Neuronal stem cell (in vitro differentiated cells): ENCODE measurements around the gene UTY.

Source experiments
- DNase-seq: peaks from one replicate; pipeline ENCODE4 v3.0.0-alpha.2; 2013; ENCODE audit warnings: low spot score
- H2AFZ ChIP-seq: one replicate; pipeline ENCODE4 v1.6.1; 2013; ENCODE audit warnings: mild to moderate bottlenecking, low read length, inconsistent platforms
- H2AK5ac ChIP-seq: 2 replicates; pipeline ENCODE4 v1.6.1; 2013; ENCODE audit warnings: low read depth, mild to moderate bottlenecking, inconsistent platforms, low read length, moderate library complexity, mixed read lengths
- H2BK120ac ChIP-seq: 2 replicates; pipeline ENCODE4 v1.6.1; 2013; ENCODE audit warnings: low read depth, mild to moderate bottlenecking, inconsistent platforms, low read length, moderate library complexity, mixed read lengths
- H2BK12ac ChIP-seq: one replicate; pipeline ENCODE4 v1.6.1; 2013; ENCODE audit warnings: low read length, inconsistent platforms
- H2BK15ac ChIP-seq: 2 replicates; pipeline ENCODE4 v1.6.1; 2013; ENCODE audit warnings: mild to moderate bottlenecking, low read length, inconsistent platforms, mixed read lengths
- H2BK5ac ChIP-seq: one replicate; pipeline ENCODE4 v1.6.1; 2013; ENCODE audit warnings: inconsistent platforms, mild to moderate bottlenecking, low read length, moderate library complexity
- H3K14ac ChIP-seq: one replicate; pipeline ENCODE4 v1.6.1; 2013; ENCODE audit warnings: low read length, inconsistent platforms
- H3K18ac ChIP-seq: 2 replicates; pipeline ENCODE4 v1.6.1; 2013; ENCODE audit warnings: low read length, inconsistent platforms
- H3K23ac ChIP-seq: 2 replicates; pipeline ENCODE4 v1.6.1; 2013; ENCODE audit warnings: low read depth, mild to moderate bottlenecking, mixed read lengths, low read length, inconsistent platforms; ENCODE audit not compliant: poor library complexity
- H3K27ac ChIP-seq: replicated peaks from 3 replicates; pipeline ENCODE4 v1.5.1; 2013; ENCODE audit warnings: low read length, inconsistent platforms
- H3K27me3 ChIP-seq, 3 experiments: 2 replicates each; pipeline ENCODE4 v1.6.1; 2013; ENCODE audit warnings: low read length in 3 of 3, mild to moderate bottlenecking in 2 of 3, inconsistent platforms in 1 of 3, low read depth in 1 of 3, mixed read lengths in 1 of 3, moderate library complexity in 1 of 3; ENCODE audit not compliant: control insufficient read depth in 3 of 3, insufficient read depth in 3 of 3
- H3K36me3 ChIP-seq, 2 donors: replicated peaks in 1 of 2; 2 replicates each; pipeline ENCODE4 v1.6.1; 2013; ENCODE audit warnings: low read length in 2 of 2; ENCODE audit not compliant: control insufficient read depth in 2 of 2, insufficient read depth in 2 of 2
- H3K4ac ChIP-seq: 2 replicates; pipeline ENCODE4 v1.6.1; 2013; ENCODE audit warnings: inconsistent platforms, mild to moderate bottlenecking, low read length, moderate library complexity
- H3K4me1 ChIP-seq, 2 donors: 1 replicate in 1 of 2; 2 replicates in 1 of 2; pipeline ENCODE4 v1.6.1; 2013; ENCODE audit warnings: low read length in 2 of 2, low read depth in 1 of 2; ENCODE audit not compliant: control insufficient read depth in 2 of 2, insufficient read depth in 1 of 2
- H3K4me2 ChIP-seq: one replicate; pipeline ENCODE4 v1.6.1; 2013; ENCODE audit warnings: mild to moderate bottlenecking, low read length, inconsistent platforms; ENCODE audit not compliant: insufficient read depth, poor library complexity, severe bottlenecking
- H3K4me3 ChIP-seq, 2 donors: 2 replicates each; pipeline ENCODE4 v1.5.1; 2013; ENCODE audit warnings: low read length in 2 of 2, mild to moderate bottlenecking in 2 of 2, inconsistent platforms in 1 of 2, moderate library complexity in 1 of 2
- H3K79me1 ChIP-seq: one replicate; pipeline ENCODE4 v1.6.1; 2013; ENCODE audit warnings: low read depth, mild to moderate bottlenecking, inconsistent platforms, low read length, moderate library complexity
- H3K9ac ChIP-seq: one replicate; pipeline ENCODE4 v1.6.1; 2013; ENCODE audit warnings: mild to moderate bottlenecking, low read depth, low read length, inconsistent platforms; ENCODE audit not compliant: poor library complexity
- H3K9me3 ChIP-seq, 2 donors: replicated peaks in 1 of 2; 2 replicates each; pipeline versions ENCODE3 to v1.6.1; 2013; ENCODE audit warnings: low read length in 2 of 2, mild to moderate bottlenecking in 2 of 2, inconsistent platforms in 1 of 2, low read depth in 1 of 2, mixed read lengths in 1 of 2, moderate library complexity in 1 of 2; ENCODE audit not compliant: control insufficient read depth in 2 of 2, insufficient read depth in 1 of 2
- H4K8ac ChIP-seq: one replicate; pipeline ENCODE4 v1.6.1; 2013; ENCODE audit warnings: low read depth, mild to moderate bottlenecking, inconsistent platforms, low read length, moderate library complexity
- H4K91ac ChIP-seq: one replicate; pipeline ENCODE4 v1.6.1; 2013; ENCODE audit warnings: low read length, low read depth, mild to moderate bottlenecking, inconsistent platforms; ENCODE audit not compliant: poor library complexity
- WGBS, 2 donors: extraction: QIAGEN DNeasy Blood & Tissue Kit; methylation state at CpG; one replicate each; pipeline ENCODE4 v1.1.7; 2013; ENCODE audit warnings: missing lambda C conversion rate in 2 of 2, mixed read lengths in 1 of 2; ENCODE audit not compliant: insufficient read length in 2 of 2, insufficient replicate concordance in 1 of 2; ENCODE audit errors: extremely low coverage in 2 of 2; 5-methylcytosine and 5-hydroxymethylcytosine counted together

Gene UTY

DNA sequence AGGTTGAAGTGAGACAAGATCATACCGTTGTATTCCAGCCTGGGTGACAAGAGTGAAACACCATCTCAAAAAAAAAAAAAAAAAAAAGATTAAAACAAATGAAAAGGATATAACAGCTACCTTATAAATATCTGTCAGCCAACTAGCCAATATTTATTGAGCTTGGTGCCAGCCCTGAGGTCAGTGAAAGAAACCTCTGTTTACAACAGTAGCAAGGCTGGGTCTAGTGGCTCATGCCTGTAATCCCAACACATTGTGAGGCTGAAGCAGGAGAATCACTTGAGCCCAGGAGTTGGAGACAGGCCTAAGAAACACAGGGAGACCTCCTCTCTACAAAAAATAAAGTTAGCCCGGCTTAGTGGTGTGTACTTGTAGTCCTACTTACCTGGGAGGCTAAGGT is 12.6 kb upstream of the UTY start:
- no peak overlapping the region for H3K9ac ChIP-seq
- no peak overlapping the region for H2AK5ac ChIP-seq
- no peaks in the 10 kb centered on the region for H3K4me1 ChIP-seq
- H2BK15ac ChIP-seq: no peak overlapping the region
- no peak overlapping the region for H2AFZ ChIP-seq
- WGBS, 2 donors: no CpG with 5 or more reads among the region's 2 CpGs
- H2BK120ac ChIP-seq: no peak overlapping the region
- no peak overlapping the region for H2BK5ac ChIP-seq
- no peak overlapping the region for H3K4me2 ChIP-seq
- H3K9me3 ChIP-seq: no peaks in the 10 kb centered on the region
- no peak overlapping the region for H3K27ac ChIP-seq
- DNase-seq: no peak
- H3K18ac ChIP-seq: no peak overlapping the region
- H3K36me3 ChIP-seq: no peaks in the 10 kb centered on the region
- H3K14ac ChIP-seq: no peak overlapping the region
- H3K79me1 ChIP-seq: no peaks in the 10 kb centered on the region
- no peak overlapping the region for H2BK12ac ChIP-seq
- H4K91ac ChIP-seq: no peak overlapping the region
- H3K23ac ChIP-seq: no peak overlapping the region
- no peak overlapping the region for H4K8ac ChIP-seq
- H3K4me3 ChIP-seq: no peak overlapping the region
- no peaks in the 10 kb centered on the region for H3K27me3 ChIP-seq
- no peak overlapping the region for H3K4ac ChIP-seq

DNA sequence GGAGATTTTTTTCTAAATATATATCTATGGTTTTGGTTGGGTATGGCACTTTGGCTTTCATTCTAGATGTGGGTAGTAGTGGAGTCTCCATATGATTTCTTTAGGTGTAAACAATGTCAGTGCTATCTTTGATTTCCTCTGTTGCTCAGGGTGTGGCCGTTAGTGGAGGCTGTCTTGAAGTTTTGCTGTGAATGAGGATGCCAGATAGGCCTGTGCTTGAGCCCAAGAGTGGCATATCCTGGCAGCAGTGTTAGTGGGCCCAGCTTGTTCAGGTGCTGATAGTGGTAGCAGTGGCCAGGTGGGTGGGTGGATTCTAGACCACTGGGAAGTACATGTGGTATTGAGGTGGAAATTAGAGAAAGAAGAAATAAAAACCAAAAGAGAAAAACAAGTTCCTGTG is 8.9 kb upstream of the UTY start:
- no peak overlapping the region for H4K8ac ChIP-seq
- H2BK5ac ChIP-seq: no peak overlapping the region
- no peak for DNase-seq
- no peaks in the 10 kb centered on the region for H3K79me1 ChIP-seq
- no peak overlapping the region for H3K9ac ChIP-seq
- H2BK120ac ChIP-seq: no peak overlapping the region
- no peak overlapping the region for H2BK15ac ChIP-seq
- H3K14ac ChIP-seq: no peak overlapping the region
- H3K4ac ChIP-seq: no peak overlapping the region
- H3K9me3 ChIP-seq: no peaks in the 10 kb centered on the region
- no peak overlapping the region for H4K91ac ChIP-seq
- no peak overlapping the region for H3K23ac ChIP-seq
- H3K27ac ChIP-seq: no peak overlapping the region
- no peak overlapping the region for H3K4me2 ChIP-seq
- H2AK5ac ChIP-seq: no peak overlapping the region
- no peak overlapping the region for H3K18ac ChIP-seq
- no peak overlapping the region for H3K4me3 ChIP-seq
- H2AFZ ChIP-seq: no peak overlapping the region
- no peaks in the 10 kb centered on the region for H3K27me3 ChIP-seq
- no peaks in the 10 kb centered on the region for H3K36me3 ChIP-seq
- H2BK12ac ChIP-seq: no peak overlapping the region
- WGBS, 2 donors: no CpG with 5 or more reads among the region's 1 CpG
- H3K4me1 ChIP-seq: no peaks in the 10 kb centered on the region

DNA sequence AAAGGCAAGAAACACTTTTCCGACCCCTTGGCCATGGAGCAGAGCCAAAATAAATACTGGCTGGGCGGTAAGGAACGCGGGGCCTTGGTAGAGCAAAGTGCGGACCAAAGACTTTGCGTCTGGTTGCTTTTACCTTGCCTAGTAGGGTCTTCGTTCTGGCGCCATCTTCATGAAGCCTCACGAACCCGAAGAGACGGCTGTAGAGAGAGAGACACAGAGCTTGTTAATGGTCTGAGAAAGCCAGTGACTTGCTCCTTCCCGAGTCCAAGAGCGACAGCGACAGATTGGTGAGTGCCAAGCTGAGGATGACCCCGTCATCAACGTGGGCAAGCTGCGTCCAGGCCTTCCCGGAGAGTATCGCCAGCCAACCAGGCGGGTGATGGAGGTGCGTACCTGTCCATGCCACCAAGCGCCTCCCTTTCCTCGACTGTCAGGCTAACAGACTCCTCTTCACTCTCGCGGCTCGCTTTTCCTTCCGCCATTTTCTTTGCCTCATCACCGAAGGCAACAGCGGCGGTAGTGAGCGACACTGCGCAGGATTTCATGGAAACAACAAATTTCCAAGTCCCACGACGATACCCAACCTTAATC is 617 bp downstream of the UTY start:
- H3K27me3 ChIP-seq: no peaks in the 10 kb centered on the region
- no peak overlapping the region for H4K8ac ChIP-seq
- peak overlapping the region; percentile 78 for H3K27ac ChIP-seq
- no peak overlapping the region for H2BK12ac ChIP-seq
- no peak overlapping the region for H2BK15ac ChIP-seq
- peak; percentile 27 for DNase-seq
- no peak overlapping the region for H2AK5ac ChIP-seq
- no peaks in the 10 kb centered on the region for H3K79me1 ChIP-seq
- H4K91ac ChIP-seq: no peak overlapping the region
- peak overlapping the region; percentile 25 for H3K4me2 ChIP-seq
- no peaks in the 10 kb centered on the region for H3K36me3 ChIP-seq
- peak overlapping the region; percentile 85 for H3K18ac ChIP-seq
- no peaks in the 10 kb centered on the region for H3K4me1 ChIP-seq
- no peak overlapping the region for H3K4ac ChIP-seq
- peak overlapping the region; percentile 91 for H3K9ac ChIP-seq
- no peak overlapping the region for H3K14ac ChIP-seq
- no CpG with 5 or more reads among the region's 34 CpGs for WGBS, 2 donors
- H2BK120ac ChIP-seq: no peak overlapping the region
- H3K4me3 ChIP-seq: peak overlapping the region in 1 of 2 donors; percentile 99
- no peaks in the 10 kb centered on the region for H3K9me3 ChIP-seq
- no peak overlapping the region for H2BK5ac ChIP-seq
- no peak overlapping the region for H3K23ac ChIP-seq
- H2AFZ ChIP-seq: no peak overlapping the region

DNA sequence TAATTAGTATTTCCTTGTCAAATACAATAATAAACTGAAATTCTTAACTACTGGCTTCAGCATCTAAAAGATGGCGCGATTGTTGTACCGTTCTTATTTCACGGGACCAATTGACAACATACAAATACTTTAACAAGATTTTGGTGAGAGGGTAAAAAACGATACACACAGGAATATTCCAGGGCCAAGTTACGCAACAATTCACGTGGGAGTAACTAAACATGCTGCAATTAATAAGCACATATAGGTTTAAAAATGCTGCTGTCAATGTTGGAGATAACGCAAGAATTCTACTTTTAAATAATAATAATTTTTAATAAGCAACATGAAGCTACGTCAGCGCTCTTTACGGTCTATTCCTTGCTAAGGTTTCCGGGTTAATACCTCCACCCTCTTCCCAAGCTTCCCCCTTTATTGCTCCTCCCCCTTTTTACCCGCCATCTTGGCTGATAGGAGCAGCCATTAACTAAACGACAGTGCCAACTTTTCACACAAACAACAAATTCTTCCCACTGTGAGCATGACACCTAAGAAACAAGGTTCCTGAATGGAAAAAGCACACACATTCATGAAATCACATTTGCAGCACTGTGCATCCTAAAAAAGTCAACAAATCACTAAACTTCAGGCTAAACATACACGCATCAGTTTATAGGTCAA is 1.6 kb downstream of the UTY start:
- Histone ChIP-seq H3K18ac (no peak overlapping the region), H3K79me1 (no peaks in the 10 kb centered on the region), H3K27ac (no peak overlapping the region), H2BK15ac (no peak overlapping the region), H3K14ac (no peak overlapping the region), H3K27me3 (no peaks in the 10 kb centered on the region), H3K9me3 (no peaks in the 10 kb centered on the region), H2AFZ (no peak overlapping the region), H3K4me2 (peak overlapping the region; percentile 25), H3K36me3 (no peaks in the 10 kb centered on the region), H3K9ac (no peak overlapping the region), H3K4me1 (no peaks in the 10 kb centered on the region), H3K23ac (no peak overlapping the region), H2BK12ac (no peak overlapping the region), H4K91ac (no peak overlapping the region), H3K4ac (no peak overlapping the region), H4K8ac (no peak overlapping the region), H2AK5ac (no peak overlapping the region), H2BK120ac (no peak overlapping the region), H3K4me3 (peak overlapping the region in 1 of 2 donors; percentile 99), H2BK5ac (no peak overlapping the region)
- no CpG with 5 or more reads among the region's 15 CpGs for WGBS, 2 donors
- DNase-seq: peak; percentile 9
